Measurements from ENCODE around the gene CHL1.

GRCh38 chr3:204102-204501 lies 7.5 kb downstream of the CHL1 start:
- TF ChIP-seq CTCF (conservative IDR thresholded peaks at IDR 0.05) (no peak), EZH2 (IDR thresholded peaks at IDR 0.05; ENCODE audit: low read depth) (no peak)
